WTC11 (cell line): Measurements from ENCODE around the gene WDR76. TPM values are rescaled to one million over a fixed set of nuclear protein-coding genes. Genes with fewer than 3 reads are reported as not detected.
A peak's percentile ranks its signal among the peaks of the same experiment; 100 is the strongest.
"Not testable (repeated sequence)": the region's sequence is repeated elsewhere in the genome, so short reads cannot be mapped to it uniquely, and the experiment has no call there.

Source experiments
- ATAC-seq: fragments of 200-7000 bp; cut with Tn5 transposase; 2 replicates; pipeline ENCODE4 v1.10.0; 2021; ENCODE audit warnings: mild to moderate bottlenecking, moderate library complexity
- CTCF ChIA-PET: fragments of 300-600 bp; sonication (Branson Sonifier 250); formaldehyde crosslinking; loops from one replicate; lab custom pipeline; 2021; ENCODE audit warnings: antibody characterized with exemption; lab: Charles Lee
- POLR2A ChIA-PET: fragments of 350-600 bp; sonication (Branson Sonifier 250); formaldehyde crosslinking; loops from one replicate; lab custom pipeline; 2021; ENCODE audit warnings: antibody characterized with exemption; lab: Charles Lee
- DNase-seq: peaks from one replicate; pipeline ENCODE4 v3.0.0; 2021; ENCODE audit warnings: low spot score
- H3K27ac Mint-ChIP-seq: 2 replicates; pipeline ENCODE4 v1.8.0; 2021; ENCODE audit warnings: mixed read lengths
- H3K27me3 Mint-ChIP-seq: 2 replicates; pipeline ENCODE4 v1.8.0; 2021; ENCODE audit warnings: low read depth, mild to moderate bottlenecking, moderate library complexity, mixed read lengths
- H3K36me3 Mint-ChIP-seq: 2 replicates; pipeline ENCODE4 v1.8.0; 2021; ENCODE audit warnings: mixed read lengths
- H3K4me1 Mint-ChIP-seq: 2 replicates; pipeline ENCODE4 v1.8.0; 2022; ENCODE audit warnings: mixed read lengths
- H3K4me3 Mint-ChIP-seq: 2 replicates; pipeline ENCODE4 v1.8.0; 2021; ENCODE audit warnings: mild to moderate bottlenecking, moderate library complexity, mixed read lengths
- H3K9me3 Mint-ChIP-seq: 2 replicates; pipeline ENCODE4 v1.8.0; 2021; ENCODE audit warnings: mixed read lengths
- AFF4 ChIP-seq: sonication (generic); formaldehyde crosslinking; IDR thresholded peaks from 2 replicates; pipeline ENCODE4 v1.8.1; 2023; ENCODE audit warnings: mild to moderate bottlenecking, missing genetic modification reagents, borderline replicate concordance
- AR ChIP-seq: fragments of 250-450 bp; sonication (Bioruptor Pico); IDR thresholded peaks from 2 replicates; pipeline ENCODE4 v1.9.0; 2021; ENCODE audit warnings: mild to moderate bottlenecking
- CREB1 ChIP-seq: sonication (generic); formaldehyde crosslinking; IDR thresholded peaks from 2 replicates; pipeline ENCODE4 v1.8.0; 2023; ENCODE audit warnings: mild to moderate bottlenecking, missing genetic modification reagents
- JUN ChIP-seq: sonication (generic); formaldehyde crosslinking; IDR thresholded peaks from 2 replicates; pipeline ENCODE4 v1.8.0; 2023; ENCODE audit warnings: mild to moderate bottlenecking, missing genetic modification reagents
- NFYB ChIP-seq: sonication (generic); formaldehyde crosslinking; conservative IDR thresholded peaks from 2 replicates; pipeline ENCODE4 v1.8.0; 2022; ENCODE audit warnings: low read depth, missing genetic modification reagents
- RELA ChIP-seq: sonication (generic); formaldehyde crosslinking; IDR thresholded peaks from 2 replicates; pipeline ENCODE4 v1.8.1; 2022; ENCODE audit warnings: missing genetic modification reagents, mild to moderate bottlenecking, borderline replicate concordance
- TEAD4 ChIP-seq: sonication (generic); formaldehyde crosslinking; IDR thresholded peaks from 2 replicates; pipeline ENCODE4 v1.8.0; 2022; ENCODE audit warnings: mild to moderate bottlenecking, missing genetic modification reagents
- ZNF121 ChIP-seq: sonication (generic); formaldehyde crosslinking; IDR thresholded peaks from 2 replicates; pipeline ENCODE4 v1.8.0; 2023; ENCODE audit warnings: missing genetic modification reagents
- ZNF317 ChIP-seq: sonication (generic); formaldehyde crosslinking; IDR thresholded peaks from 2 replicates; pipeline ENCODE4 v1.8.1; 2023; ENCODE audit warnings: low read depth, mild to moderate bottlenecking, moderate library complexity, missing genetic modification reagents, borderline replicate concordance
- ZNF396 ChIP-seq: fragments of 250-450 bp; sonication (Bioruptor Pico); IDR thresholded peaks from 2 replicates; pipeline ENCODE4 v1.8.0; 2021; ENCODE audit warnings: mild to moderate bottlenecking, moderate library complexity, borderline replicate concordance
- total RNA-seq: library from RNA; stranded (reverse); gene quantifications from 3 replicates; pipeline ENCODE4 v1.2.3, GENCODE V29; 2021
- TF ChIP-seq, protein P1 (sequence below): sonication (generic); formaldehyde crosslinking; IDR thresholded peaks from 2 replicates; pipeline ENCODE4 v1.8.1; 2023; ENCODE audit warnings: mild to moderate bottlenecking, missing genetic modification reagents, moderate library complexity
- TF ChIP-seq, protein P2 (sequence below): sonication (generic); formaldehyde crosslinking; IDR thresholded peaks from 2 replicates; pipeline ENCODE4 v1.8.1; 2022; ENCODE audit warnings: mild to moderate bottlenecking, moderate library complexity, missing genetic modification reagents

WDR76 gene
- total RNA-seq, 1 experiment from 2014 or later, result 16.2 TPM

- ChIA-PET CTCF (no interaction called here), POLR2A (no interaction called here)
- ATAC-seq (no peak), DNase-seq (no peak)
- Mint-ChIP-seq H3K27me3 (peaks cover 24% of the 10 kb centered on the region), H3K36me3 (peaks cover 24% of the 10 kb centered on the region), H3K9me3 (peaks cover 6% of the 10 kb centered on the region), H3K4me1 (peaks cover 12% of the 10 kb centered on the region), H3K27ac (no peak overlapping the region), H3K4me3 (peak overlapping the region; percentile 75)
- TF ChIP-seq ZNF121 (CRISPR knock-in tag) (peak; percentile 82), AFF4 (CRISPR knock-in tag) (no peak)
Observed at GRCh38 chr15:43826029-43826507, 734 bp upstream of the WDR76 start.

- POLR2A ChIA-PET, result no interaction called here
- CTCF ChIA-PET, result interaction anchor here (1.3 to 2.7 kb wide), 3 partner anchors 44 to 53 kb away, joined by 3 to 9 read pairs (median 7); partner anchors contain the start of gene ELL3
Observed at GRCh38 chr15:43828061-43828657, 1.4 kb downstream of the WDR76 start.

DNA sequence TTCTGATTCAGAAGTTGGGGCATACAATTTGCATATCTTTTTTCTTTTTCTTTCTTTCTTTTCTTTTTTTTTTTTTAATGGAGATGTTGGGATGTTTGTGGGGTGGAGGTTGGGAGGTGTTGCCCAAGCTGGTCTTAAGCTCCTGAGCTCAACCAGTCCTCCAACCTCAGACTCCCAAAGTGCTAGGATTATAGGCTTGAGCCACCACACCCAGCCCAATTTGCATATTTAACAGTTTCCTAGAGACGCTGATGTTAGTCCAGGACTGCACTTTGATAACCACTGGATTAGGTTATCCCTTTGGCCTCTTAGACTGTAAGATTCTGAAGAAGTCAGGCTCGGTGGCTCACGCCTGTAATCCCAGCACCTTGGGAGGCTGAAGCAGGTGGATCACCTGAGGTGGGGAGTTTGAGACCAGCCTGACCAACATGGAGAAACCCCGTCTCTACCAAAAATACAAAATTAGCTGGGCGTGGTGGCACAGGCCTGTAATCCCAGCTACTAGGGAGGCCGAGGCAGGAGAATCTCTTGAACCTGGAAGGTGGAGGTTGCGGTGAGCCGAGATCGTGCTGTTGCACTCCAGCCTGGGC is 3.2 kb downstream of the WDR76 start:
- not testable (repeated sequence) for H3K4me3 Mint-ChIP-seq, H3K9me3 Mint-ChIP-seq, DNase-seq, H3K27ac Mint-ChIP-seq, ATAC-seq, H3K4me1 Mint-ChIP-seq
- POLR2A ChIA-PET, result interaction anchor here (0.5 kb wide), 1 partner anchor 14 kb away, joined by 7 read pairs; no protein-coding TSS in a partner anchor
- Mint-ChIP-seq H3K27me3 (peaks cover 16% of the 10 kb centered on the region), H3K36me3 (peaks cover 18% of the 10 kb centered on the region)
- CTCF ChIA-PET, result interaction anchor here (1.6 kb wide), 1 partner anchor 53 kb away, joined by 4 read pairs; the partner anchor contains the start of gene ELL3

More at GRCh38 chr15:43828061-43828657, 1.4 kb downstream of the WDR76 start:
- H3K4me1 Mint-ChIP-seq, result peaks cover 12% of the 10 kb centered on the region
- H3K27ac Mint-ChIP-seq, result no peak overlapping the region
- ATAC-seq (no peak), DNase-seq (no peak)
- peaks cover 16% of the 10 kb centered on the region for H3K36me3 Mint-ChIP-seq
- peaks cover 6% of the 10 kb centered on the region for H3K9me3 Mint-ChIP-seq
- TF ChIP-seq AR (CRISPR knock-in tag) (no peak), RELA (CRISPR knock-in tag) (no peak), NFYB (CRISPR knock-in tag) (no peak), ZNF396 (CRISPR knock-in tag) (no peak), ZNF121 (CRISPR knock-in tag) (no peak), CREB1 (CRISPR knock-in tag) (no peak), JUN (CRISPR knock-in tag) (no peak), TEAD4 (CRISPR knock-in tag) (no peak), ZNF317 (CRISPR knock-in tag) (no peak)
- TF ChIP-seq, protein P1, sequence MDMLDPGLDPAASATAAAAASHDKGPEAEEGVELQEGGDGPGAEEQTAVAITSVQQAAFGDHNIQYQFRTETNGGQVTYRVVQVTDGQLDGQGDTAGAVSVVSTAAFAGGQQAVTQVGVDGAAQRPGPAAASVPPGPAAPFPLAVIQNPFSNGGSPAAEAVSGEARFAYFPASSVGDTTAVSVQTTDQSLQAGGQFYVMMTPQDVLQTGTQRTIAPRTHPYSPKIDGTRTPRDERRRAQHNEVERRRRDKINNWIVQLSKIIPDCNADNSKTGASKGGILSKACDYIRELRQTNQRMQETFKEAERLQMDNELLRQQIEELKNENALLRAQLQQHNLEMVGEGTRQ (CRISPR knock-in tag), result no peak
- TF ChIP-seq, protein P2, sequence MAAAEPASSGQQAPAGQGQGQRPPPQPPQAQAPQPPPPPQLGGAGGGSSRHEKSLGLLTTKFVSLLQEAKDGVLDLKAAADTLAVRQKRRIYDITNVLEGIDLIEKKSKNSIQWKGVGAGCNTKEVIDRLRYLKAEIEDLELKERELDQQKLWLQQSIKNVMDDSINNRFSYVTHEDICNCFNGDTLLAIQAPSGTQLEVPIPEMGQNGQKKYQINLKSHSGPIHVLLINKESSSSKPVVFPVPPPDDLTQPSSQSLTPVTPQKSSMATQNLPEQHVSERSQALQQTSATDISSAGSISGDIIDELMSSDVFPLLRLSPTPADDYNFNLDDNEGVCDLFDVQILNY, result no peak
- peaks cover 24% of the 10 kb centered on the region for H3K27me3 Mint-ChIP-seq
- H3K4me3 Mint-ChIP-seq, result peak overlapping the region; percentile 75

DNA sequence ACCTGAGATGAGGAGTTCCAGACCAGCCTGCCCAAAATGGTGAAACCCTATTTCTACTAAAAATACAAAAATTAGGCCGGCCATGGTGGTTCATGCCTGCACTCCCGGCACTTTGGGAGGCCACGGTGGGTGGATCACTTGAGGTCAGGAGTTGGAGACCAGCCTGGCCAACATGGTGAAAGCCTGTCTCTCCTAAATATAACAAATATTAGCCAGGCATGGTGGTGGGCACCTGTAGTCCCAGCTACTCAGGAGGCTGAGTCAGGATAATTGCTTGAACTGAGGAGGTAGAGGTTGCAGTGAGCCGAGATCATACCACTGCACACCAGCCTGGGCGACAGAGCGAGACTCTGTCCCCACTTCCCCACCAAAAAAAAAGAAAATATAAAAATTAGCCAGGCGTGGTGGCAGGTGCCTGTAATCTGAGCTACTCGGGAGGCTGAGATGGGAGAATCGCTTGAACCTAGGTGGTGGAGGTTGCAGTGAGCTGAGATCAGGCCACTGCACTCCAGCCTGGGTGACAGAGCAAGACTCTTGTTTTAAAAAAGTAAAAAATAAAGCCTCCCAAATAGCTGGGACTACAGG is 4.0 kb downstream of the WDR76 start:
- POLR2A ChIA-PET, H3K4me1 Mint-ChIP-seq, DNase-seq, H3K27ac Mint-ChIP-seq, H3K9me3 Mint-ChIP-seq, H3K4me3 Mint-ChIP-seq, ATAC-seq, H3K27me3 Mint-ChIP-seq: not testable (repeated sequence)
- peaks cover 21% of the 10 kb centered on the region for H3K36me3 Mint-ChIP-seq
- CTCF ChIA-PET, result interaction anchor here (1.6 kb wide), 1 partner anchor 54 kb away, joined by 4 read pairs; the partner anchor contains the start of gene ELL3

DNA sequence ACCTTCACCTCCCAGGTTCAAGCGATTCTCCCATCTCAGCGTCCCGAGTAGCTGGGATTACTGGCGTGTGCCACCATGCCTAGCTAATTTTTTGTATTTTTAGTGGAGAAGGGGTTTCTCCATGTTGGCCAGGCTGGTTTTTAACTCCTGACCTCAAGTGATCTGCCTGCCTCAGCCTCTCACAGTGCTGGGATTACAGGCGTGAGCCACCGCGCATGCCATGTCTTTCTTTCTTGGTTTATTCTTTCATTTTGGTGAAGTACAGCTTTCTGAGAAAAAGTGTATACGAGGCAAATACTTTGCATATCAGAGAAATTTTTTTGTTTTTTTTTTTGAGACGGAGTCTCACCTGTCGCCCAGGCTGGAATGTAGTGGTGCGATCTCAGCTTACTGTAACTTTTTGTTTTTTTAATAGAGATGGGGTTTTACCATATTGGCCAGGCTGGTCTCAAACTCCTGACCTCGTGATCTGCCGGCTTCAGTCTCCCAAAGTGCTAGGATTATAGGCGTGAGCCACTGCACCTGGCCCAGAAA is 4.8 kb downstream of the WDR76 start:
- H3K4me3 Mint-ChIP-seq, DNase-seq, H3K4me1 Mint-ChIP-seq, H3K27ac Mint-ChIP-seq, ATAC-seq, H3K9me3 Mint-ChIP-seq, H3K27me3 Mint-ChIP-seq, POLR2A ChIA-PET: not testable (repeated sequence)
- CTCF ChIA-PET, result interaction anchor here (0.6 to 1.6 kb wide), 2 partner anchors 55 to 410 kb away, joined by 3 to 4 read pairs; partner anchors contain the start of gene ELL3
- H3K36me3 Mint-ChIP-seq, result peaks cover 26% of the 10 kb centered on the region
